Activated naive CD8-positive, alpha-beta T cell treated with anti-CD3 and anti-CD28 coated beads, Interleukin-2, amount 10 ng/mL, durations not matched to agents 7 days and 5 days (primary cell): ENCODE data around the gene ANKRD62. TPM values are rescaled to one million over a fixed set of nuclear protein-coding genes. Genes with fewer than 3 reads are reported as not detected.
"Not testable (repeated sequence)": the region's sequence is repeated elsewhere in the genome, so short reads cannot be mapped to it uniquely, and the experiment has no call there.

Experiments
- ATAC-seq: fragments of 150-1000 bp; cut with Tn5 transposase; one replicate; pipeline ENCODE4 v1.10.0; 2021; ENCODE audit warnings: low read depth, moderate library complexity
- POLR2A ChIA-PET: fragments of 350-600 bp; sonication (Branson Sonifier 250); formaldehyde crosslinking; loops from one replicate; lab custom pipeline; 2021; ENCODE audit warnings: antibody characterized with exemption; lab: Charles Lee
- DNase-seq: peaks from one replicate; pipeline ENCODE4 v3.0.0; 2021
- H3K27ac Mint-ChIP-seq: one replicate; pipeline ENCODE4 v1.8.0; 2022; ENCODE audit warnings: mild to moderate bottlenecking, mixed read lengths
- H3K27me3 Mint-ChIP-seq: one replicate; pipeline ENCODE4 v1.8.0; 2022; ENCODE audit warnings: mild to moderate bottlenecking, moderate library complexity, mixed read lengths
- H3K36me3 Mint-ChIP-seq: one replicate; pipeline ENCODE4 v1.8.0; 2021; ENCODE audit warnings: mild to moderate bottlenecking, mixed read lengths
- H3K4me1 Mint-ChIP-seq: one replicate; pipeline ENCODE4 v1.8.0; 2021; ENCODE audit warnings: mixed read lengths
- H3K4me3 Mint-ChIP-seq: one replicate; pipeline ENCODE4 v1.8.0; 2022; ENCODE audit warnings: mild to moderate bottlenecking, moderate library complexity, mixed read lengths
- H3K9me3 Mint-ChIP-seq: one replicate; pipeline ENCODE4 v1.8.0; 2021; ENCODE audit warnings: mixed read lengths
- total RNA-seq, 2 experiments: library from RNA; stranded (reverse); gene quantifications; one replicate each; pipeline ENCODE4 v1.2.3, GENCODE V29; 2021

ANKRD62 gene
- total RNA-seq, 2 experiments from 2014 or later, result not detected

DNA sequence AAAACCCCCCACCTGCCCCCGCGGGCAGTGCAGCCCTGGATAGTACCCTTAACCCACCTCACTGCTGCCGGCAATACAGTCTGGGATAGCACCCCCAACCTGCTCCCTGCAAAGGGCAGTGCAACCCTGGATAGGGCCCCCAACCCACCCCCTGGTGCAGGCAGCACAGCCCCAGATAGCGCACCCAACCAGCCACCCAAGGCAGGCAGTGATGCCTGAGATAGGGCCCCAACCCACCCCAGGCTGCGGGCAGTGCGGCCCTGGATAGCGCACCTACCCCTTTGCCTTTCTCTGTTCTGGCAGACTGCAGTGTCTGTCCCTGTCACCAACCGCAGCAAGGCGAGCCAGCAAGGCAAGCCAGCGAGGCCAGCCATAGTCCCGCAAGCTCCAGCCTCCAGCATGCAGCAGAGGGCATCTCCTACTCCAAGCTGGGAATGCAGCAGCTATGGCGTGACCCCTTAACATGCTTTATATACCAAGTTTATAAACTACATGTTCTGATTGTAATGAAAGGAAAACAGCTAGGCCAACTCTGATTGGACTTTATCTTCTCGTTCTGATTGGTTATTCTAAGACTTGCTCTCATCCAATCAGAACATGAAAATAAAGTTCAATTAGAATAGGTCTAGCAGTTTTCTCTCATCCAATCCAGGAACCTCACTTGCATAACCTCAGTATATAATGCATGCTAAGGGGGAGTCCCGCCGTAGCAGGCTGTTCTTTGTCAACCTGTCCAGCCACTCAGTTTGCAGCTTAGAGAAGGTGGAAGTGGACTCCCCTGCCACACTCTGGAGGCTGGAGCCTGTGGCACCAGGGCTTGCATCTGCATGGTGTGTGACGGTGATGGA is 34.1 kb upstream of the ANKRD62 start:
- Mint-ChIP-seq H3K36me3 (no peaks in the 10 kb centered on the region), H3K27ac (no peak overlapping the region), H3K27me3 (no peaks in the 10 kb centered on the region), H3K4me1 (no peaks in the 10 kb centered on the region), H3K4me3 (no peak overlapping the region), H3K9me3 (no peaks in the 10 kb centered on the region)
- DNase-seq, result no peak
- POLR2A ChIA-PET, result no interaction called here
- ATAC-seq, result no peak

DNA sequence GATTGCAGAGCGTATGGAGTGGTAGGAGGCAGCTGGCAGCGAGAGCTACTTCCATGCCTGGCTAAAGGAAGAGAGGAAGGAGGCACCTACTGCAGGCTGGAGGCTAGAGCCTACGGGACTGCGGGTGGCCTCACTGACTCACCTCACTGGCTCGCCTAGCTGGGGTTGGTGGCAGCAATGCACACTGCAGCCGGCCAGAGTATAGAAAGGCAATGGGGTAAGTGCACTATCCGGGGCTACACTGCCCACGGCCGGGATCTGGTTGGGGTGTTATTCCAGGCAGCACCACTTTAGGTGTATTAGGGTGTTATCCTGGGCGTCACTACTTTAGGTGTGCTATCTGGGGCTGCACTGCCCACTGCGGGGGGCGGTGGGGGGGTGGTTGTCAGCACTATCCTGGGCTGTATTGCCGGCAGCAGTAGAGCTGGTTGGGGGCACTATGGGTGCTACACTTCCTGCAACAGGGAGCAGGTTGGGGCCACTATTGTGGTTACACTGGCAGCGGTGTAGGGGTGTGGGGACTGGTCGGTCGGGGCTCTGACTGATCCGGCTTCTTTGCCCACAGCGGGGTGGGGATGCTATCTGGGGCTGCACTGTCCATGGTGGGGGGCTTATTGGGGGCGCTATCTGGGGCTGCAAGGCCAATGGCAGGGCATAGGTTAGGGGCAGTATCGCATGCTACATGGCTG is 33.3 kb upstream of the ANKRD62 start:
- no peak overlapping the region for H3K27ac Mint-ChIP-seq
- ATAC-seq (no peak), DNase-seq (no peak)
- no peaks in the 10 kb centered on the region for H3K9me3 Mint-ChIP-seq
- no peaks in the 10 kb centered on the region for H3K27me3 Mint-ChIP-seq
- no peaks in the 10 kb centered on the region for H3K36me3 Mint-ChIP-seq
- H3K4me1 Mint-ChIP-seq, result no peaks in the 10 kb centered on the region
- POLR2A ChIA-PET, result no interaction called here
- no peak overlapping the region for H3K4me3 Mint-ChIP-seq

DNA sequence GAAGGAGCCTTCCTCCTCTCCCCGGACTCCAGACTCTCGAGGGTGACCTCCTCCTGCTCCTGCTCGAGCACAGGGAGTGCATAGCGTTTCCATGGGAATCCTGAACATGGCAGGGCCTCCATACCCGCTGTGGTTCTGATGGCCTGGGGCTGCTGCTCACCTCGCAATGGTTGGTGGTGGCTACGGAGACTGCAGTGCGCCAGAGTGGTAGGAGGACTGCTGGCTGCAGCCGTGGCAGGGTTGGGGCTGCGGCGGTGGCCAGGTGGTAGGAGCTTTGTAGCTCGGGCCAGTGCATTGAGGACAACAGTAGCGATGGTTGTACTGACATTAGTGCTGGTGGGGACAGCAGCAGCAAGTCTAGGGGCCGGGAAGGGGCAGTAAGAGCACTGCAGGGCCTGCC is 32.0 kb upstream of the ANKRD62 start:
- Mint-ChIP-seq H3K36me3 (no peaks in the 10 kb centered on the region), H3K27me3 (no peaks in the 10 kb centered on the region), H3K9me3 (no peaks in the 10 kb centered on the region), H3K27ac (no peak overlapping the region), H3K4me1 (no peaks in the 10 kb centered on the region), H3K4me3 (no peak overlapping the region)
- DNase-seq (no peak), ATAC-seq (no peak)
- POLR2A ChIA-PET, result no interaction called here

DNA sequence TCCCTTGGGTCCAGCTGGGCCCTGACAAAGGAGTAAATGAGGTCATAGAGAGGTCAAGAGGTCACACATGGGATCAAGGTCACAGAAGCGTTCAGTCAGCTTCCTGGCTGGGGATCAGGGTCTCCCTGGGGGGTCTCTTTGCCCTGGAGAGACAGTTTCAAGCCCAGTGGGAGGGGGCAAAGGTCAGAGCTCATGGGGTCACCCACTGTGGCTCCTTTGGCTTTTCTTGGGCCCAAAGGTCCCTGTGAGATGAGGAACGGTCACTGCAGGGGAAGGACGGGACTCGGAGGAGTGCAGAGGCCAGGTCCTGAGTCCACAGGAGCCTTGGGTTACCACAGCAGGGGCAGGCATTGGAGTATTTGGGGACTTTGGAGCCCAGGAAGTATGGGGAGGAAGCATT is 30.7 kb upstream of the ANKRD62 start:
- Mint-ChIP-seq H3K4me3 (no peak overlapping the region), H3K27me3 (no peaks in the 10 kb centered on the region), H3K27ac (no peak overlapping the region), H3K9me3 (no peaks in the 10 kb centered on the region), H3K36me3 (no peaks in the 10 kb centered on the region), H3K4me1 (no peaks in the 10 kb centered on the region)
- ATAC-seq, result no peak
- no peak for DNase-seq
- POLR2A ChIA-PET, result no interaction called here

DNA sequence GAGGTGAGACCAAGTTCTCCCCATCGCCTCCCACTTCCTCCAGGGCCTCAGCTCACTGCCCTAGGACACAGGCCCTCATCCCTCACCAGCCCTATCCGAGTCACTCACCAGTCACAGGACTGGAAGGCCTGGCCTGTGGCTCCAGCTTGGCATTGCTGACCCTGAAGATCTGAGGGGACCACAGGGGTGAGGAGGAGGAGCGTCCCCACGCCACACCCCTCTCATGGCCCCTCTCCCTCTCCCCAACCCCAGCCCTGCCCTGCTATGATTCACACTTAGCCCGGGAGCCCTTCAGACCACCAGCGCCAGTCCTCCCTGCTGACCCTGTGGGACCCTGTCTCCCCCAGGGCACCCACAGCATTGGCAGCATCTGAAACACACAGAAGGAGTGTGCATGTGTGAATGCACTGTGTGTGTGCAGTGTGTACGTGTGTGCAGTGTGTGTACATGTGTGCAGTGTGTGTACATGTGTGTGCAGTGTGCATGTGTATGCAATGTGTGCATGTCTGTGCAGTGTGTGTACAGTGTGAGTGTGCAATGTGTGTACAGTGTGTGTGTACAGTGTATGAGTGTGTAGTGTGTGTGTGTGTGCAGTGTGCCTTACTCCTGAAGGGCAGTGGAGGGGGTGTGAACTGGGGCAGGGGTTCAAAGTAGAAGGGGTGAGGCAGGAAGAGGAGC is 29.4 kb upstream of the ANKRD62 start:
- Mint-ChIP-seq H3K36me3 (no peaks in the 10 kb centered on the region), H3K4me3 (no peak overlapping the region), H3K27ac (no peak overlapping the region), H3K4me1 (no peaks in the 10 kb centered on the region), H3K9me3 (no peaks in the 10 kb centered on the region), H3K27me3 (peaks cover 4% of the 10 kb centered on the region)
- POLR2A ChIA-PET, result no interaction called here
- DNase-seq, result no peak
- no peak for ATAC-seq

DNA sequence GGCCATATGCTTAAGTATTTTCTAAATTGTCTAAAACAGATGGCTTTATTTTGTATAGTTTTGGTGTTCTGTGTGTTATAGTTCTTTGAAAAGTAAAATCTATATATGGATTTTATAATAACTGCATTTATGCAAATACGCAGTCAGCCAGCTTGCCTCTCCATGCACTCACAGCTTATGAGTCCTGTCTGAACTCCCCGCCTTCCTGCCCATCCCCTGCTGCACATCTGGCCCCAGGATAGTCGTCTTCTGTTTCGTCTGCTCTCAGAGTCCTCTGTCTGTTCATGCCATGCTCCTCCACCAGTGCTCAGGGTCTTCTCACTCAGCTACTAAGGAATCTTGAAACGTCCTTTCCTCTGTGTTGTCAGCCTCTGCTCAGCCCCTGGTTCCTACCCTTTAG is 28.2 kb upstream of the ANKRD62 start:
- DNase-seq, result no peak
- no peaks in the 10 kb centered on the region for H3K36me3 Mint-ChIP-seq
- H3K9me3 Mint-ChIP-seq, result no peaks in the 10 kb centered on the region
- no peak for ATAC-seq
- H3K27ac Mint-ChIP-seq, result no peak overlapping the region
- POLR2A ChIA-PET, result no interaction called here
- no peak overlapping the region for H3K4me3 Mint-ChIP-seq
- peaks cover 8% of the 10 kb centered on the region for H3K27me3 Mint-ChIP-seq
- no peaks in the 10 kb centered on the region for H3K4me1 Mint-ChIP-seq

DNA sequence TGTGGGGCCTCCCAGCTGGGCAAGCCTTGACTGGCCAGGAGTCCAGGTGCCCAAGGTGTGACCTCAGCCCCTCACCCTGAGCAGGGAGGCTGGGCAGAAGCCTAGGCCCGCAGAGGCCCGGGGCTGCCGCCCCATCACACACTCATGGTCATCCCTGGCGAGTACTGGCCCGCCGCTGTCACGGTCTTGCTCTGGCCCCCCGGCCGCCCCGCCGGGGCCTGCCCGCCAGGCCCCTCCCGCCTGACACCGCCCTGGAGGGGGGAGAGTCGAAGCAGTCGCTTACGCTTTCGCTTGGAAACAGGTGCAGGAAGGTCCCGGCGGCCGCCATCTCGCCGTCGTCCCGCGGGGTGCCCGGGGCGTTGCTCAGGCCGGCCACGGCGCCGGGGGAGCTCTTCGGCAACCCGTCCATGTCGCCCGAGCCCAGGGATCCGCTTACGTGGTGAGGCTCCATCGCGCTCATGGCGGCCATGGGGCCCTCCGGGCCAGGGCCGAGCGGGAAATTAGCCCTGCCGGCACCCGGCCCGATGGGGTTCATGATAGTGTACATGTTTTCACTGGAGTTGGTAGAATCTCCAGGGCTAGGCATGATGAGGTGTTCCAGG is 26.6 kb upstream of the ANKRD62 start:
- DNase-seq (no peak), ATAC-seq (no peak)
- Mint-ChIP-seq H3K4me3 (no peak overlapping the region), H3K4me1 (no peaks in the 10 kb centered on the region), H3K27ac (no peak overlapping the region), H3K9me3 (no peaks in the 10 kb centered on the region), H3K27me3 (peaks cover 16% of the 10 kb centered on the region), H3K36me3 (no peaks in the 10 kb centered on the region)
- POLR2A ChIA-PET, result no interaction called here

DNA sequence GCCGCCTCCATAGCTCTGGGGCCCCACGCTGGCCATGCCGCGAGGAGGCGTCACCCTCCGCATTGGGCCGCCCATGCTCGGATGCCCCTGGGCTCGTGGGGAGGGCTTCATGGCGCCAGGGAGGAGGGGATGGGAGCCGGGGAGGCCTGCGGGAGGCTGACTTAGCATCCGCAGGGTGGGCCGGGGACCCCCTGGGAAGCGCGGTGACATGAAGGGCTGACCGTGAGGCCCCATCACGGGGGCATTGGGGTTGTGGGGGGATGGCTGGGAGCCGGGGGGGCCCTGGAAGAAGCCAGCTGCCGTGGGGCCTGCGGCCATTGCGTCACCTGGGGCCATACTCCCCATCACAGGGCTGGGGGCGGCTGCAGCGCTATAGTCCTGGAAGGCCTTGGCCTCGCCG is 26.0 kb upstream of the ANKRD62 start:
- DNase-seq, result no peak
- POLR2A ChIA-PET, result no interaction called here
- H3K36me3 Mint-ChIP-seq, result no peaks in the 10 kb centered on the region
- H3K4me3 Mint-ChIP-seq, result no peak overlapping the region
- no peaks in the 10 kb centered on the region for H3K9me3 Mint-ChIP-seq
- no peak overlapping the region for H3K27ac Mint-ChIP-seq
- H3K27me3 Mint-ChIP-seq, result peaks cover 16% of the 10 kb centered on the region
- no peak for ATAC-seq
- H3K4me1 Mint-ChIP-seq, result no peaks in the 10 kb centered on the region

DNA sequence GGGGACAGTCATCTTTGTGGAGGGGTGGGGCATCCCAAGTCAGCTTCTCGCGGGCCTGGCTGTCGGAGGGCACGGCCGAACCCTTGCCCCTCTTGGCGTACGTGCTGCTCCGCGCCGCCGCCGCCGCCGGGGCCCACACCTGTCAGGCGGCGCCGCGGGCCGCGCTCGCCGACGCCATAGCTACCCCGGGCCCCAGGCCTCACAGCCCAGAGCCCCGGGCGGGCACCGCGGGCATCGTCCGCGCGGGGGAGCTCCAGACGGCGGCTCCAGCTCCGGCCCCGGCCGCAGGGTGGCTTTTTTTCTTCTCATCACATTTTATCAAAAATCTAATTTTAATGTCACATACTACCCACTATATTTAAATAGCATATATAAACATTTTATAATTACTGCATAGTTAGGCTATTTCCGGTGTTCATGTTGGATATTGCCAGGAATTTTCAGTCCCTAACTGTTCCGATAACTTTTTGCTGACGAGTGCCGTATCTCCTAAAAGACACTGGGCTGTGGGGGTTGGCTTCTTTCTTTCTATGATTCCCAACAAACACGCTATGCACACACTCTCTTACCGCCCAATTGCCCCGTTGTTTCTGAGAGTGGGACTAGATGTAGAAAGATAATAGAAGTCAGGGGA is 25.2 kb upstream of the ANKRD62 start:
- not testable (repeated sequence) for H3K27ac Mint-ChIP-seq, H3K4me3 Mint-ChIP-seq

DNA sequence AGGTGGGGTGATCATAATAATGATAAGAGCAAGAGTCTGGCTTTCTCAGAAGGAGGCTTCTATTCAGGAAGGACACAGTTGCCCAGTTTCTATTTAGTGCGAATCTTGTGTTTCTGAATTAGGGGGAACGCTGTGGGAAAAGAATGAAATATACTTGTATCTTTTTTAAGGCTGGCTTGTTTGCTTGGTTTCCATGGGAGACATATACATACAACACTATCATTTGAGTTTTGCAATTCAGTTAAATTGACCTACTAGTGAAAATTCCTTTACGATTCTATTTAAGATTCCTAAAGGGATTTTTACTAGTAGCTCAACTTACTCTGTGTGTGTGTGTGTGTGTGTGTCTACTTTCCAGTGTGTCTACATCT is 24.7 kb upstream of the ANKRD62 start:
- ATAC-seq (no peak), DNase-seq (no peak)
- Mint-ChIP-seq H3K27me3 (peaks cover 24% of the 10 kb centered on the region), H3K9me3 (no peaks in the 10 kb centered on the region), H3K36me3 (no peaks in the 10 kb centered on the region), H3K4me3 (no peak overlapping the region), H3K4me1 (no peaks in the 10 kb centered on the region), H3K27ac (no peak overlapping the region)
- POLR2A ChIA-PET, result no interaction called here

More for the DNA sequence above, 25.2 kb upstream of the ANKRD62 start:
- ATAC-seq, H3K9me3 Mint-ChIP-seq, POLR2A ChIA-PET, H3K4me1 Mint-ChIP-seq, H3K36me3 Mint-ChIP-seq, DNase-seq: not testable (repeated sequence)
- peaks cover 20% of the 10 kb centered on the region for H3K27me3 Mint-ChIP-seq

DNA sequence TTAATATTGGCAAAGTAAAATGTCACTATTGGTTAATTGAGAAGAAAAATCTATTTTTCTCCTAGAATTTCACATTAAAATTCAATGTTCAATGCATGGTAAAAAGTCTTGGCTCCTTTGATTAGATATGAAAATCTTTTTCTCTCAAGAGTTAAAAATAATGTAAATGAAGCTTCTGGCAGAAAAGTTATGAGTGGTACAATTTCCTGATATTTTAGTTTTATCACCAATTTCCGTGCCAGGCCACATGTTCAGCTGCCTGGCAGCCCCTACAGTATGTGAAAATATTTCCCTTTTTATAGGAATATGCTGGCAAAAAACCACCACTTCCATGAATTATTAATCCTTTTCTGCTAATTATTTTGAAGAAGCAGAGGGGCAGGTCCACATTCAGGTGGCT is 22.6 kb upstream of the ANKRD62 start:
- H3K4me3 Mint-ChIP-seq, H3K9me3 Mint-ChIP-seq, DNase-seq, POLR2A ChIA-PET, H3K36me3 Mint-ChIP-seq, H3K4me1 Mint-ChIP-seq, ATAC-seq, H3K27ac Mint-ChIP-seq: not testable (repeated sequence)
- peaks cover 38% of the 10 kb centered on the region for H3K27me3 Mint-ChIP-seq

DNA sequence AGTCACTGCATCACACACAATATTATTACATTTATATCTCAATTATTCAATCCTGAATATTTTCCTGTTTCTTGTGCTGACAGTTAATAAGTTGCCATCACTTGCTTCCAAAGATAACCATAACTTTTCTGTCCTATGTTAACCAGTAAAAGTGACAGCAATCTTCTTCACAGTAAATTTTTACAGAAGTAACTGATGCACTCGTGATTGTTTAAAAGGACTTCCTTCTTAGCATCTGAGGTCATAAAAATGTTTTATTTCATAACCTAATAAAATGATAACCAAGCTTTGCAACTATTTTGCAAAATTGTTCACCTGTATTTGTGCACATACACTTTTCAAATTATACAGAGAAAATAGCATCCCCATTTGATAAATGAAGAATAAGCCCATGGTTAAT is 20.6 kb upstream of the ANKRD62 start:
- Mint-ChIP-seq H3K27me3 (peaks cover 48% of the 10 kb centered on the region), H3K9me3 (no peaks in the 10 kb centered on the region), H3K36me3 (no peaks in the 10 kb centered on the region), H3K27ac (no peak overlapping the region), H3K4me3 (no peak overlapping the region), H3K4me1 (no peaks in the 10 kb centered on the region)
- POLR2A ChIA-PET, result no interaction called here
- ATAC-seq (no peak), DNase-seq (no peak)

DNA sequence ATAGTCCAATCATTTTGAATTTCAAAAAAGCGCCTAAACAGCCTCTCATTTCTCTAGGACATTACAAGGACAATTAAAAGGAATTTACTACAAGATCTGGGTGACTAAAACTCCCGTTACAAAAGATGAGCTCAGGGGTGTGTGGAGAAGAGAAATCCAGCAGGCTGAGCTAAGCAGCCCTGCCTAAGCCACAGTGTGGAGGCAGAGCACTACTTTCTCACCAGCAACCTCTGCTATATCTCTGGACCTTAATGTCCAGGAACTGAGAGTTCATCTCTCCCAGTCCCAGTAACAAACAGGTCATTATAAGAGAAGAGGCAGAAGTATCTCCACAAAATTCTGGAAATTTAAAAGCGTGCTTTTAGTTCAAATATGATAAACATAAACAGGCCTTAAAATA is 18.9 kb upstream of the ANKRD62 start:
- Mint-ChIP-seq H3K4me1 (no peaks in the 10 kb centered on the region), H3K36me3 (no peaks in the 10 kb centered on the region), H3K27me3 (peaks cover 45% of the 10 kb centered on the region)

More for the DNA sequence above, 18.9 kb upstream of the ANKRD62 start:
- Mint-ChIP-seq H3K4me3 (no peak overlapping the region), H3K9me3 (no peaks in the 10 kb centered on the region), H3K27ac (no peak overlapping the region)
- DNase-seq, result no peak
- POLR2A ChIA-PET, result no interaction called here
- no peak for ATAC-seq
